ENCODE results near the gene TSNAXIP1.

The TSNAXIP1 gene

DNA sequence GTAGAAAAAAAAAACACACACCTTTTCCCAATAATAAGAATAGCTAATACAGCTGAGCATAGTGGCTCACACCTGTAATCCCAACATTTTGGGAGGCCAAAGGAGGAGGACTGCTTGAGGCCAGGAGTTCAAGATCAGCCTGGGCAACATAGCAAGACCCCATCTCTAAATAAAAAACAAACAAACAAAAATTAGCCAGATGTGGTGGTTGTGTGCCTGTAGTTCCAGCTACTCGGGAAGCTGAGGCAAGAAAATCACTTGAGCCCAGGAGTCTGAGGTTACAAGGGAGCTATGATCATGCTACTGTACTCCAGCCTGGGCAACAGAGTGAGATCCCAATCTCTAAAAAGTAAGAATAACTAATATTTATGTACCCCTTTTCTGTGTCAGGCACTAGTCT, 44.8 kb upstream of the TSNAXIP1 start:
- peaks cover 27% of the 10 kb centered on the region for H3K36me3 Mint-ChIP-seq (ENCODE audit: low read depth)
- no peaks in the 10 kb centered on the region for H3K27me3 Mint-ChIP-seq (ENCODE audit: low read depth, poor library complexity)
- no peaks in the 10 kb centered on the region for H3K9me3 Mint-ChIP-seq
- DNase-seq = no peak
- no peak overlapping the region for H3K27ac Mint-ChIP-seq
- TF ChIP-seq, protein P1, sequence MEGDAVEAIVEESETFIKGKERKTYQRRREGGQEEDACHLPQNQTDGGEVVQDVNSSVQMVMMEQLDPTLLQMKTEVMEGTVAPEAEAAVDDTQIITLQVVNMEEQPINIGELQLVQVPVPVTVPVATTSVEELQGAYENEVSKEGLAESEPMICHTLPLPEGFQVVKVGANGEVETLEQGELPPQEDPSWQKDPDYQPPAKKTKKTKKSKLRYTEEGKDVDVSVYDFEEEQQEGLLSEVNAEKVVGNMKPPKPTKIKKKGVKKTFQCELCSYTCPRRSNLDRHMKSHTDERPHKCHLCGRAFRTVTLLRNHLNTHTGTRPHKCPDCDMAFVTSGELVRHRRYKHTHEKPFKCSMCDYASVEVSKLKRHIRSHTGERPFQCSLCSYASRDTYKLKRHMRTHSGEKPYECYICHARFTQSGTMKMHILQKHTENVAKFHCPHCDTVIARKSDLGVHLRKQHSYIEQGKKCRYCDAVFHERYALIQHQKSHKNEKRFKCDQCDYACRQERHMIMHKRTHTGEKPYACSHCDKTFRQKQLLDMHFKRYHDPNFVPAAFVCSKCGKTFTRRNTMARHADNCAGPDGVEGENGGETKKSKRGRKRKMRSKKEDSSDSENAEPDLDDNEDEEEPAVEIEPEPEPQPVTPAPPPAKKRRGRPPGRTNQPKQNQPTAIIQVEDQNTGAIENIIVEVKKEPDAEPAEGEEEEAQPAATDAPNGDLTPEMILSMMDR (IDR thresholded peaks at IDR 0.05) = no peak
- H3K4me3 Mint-ChIP-seq = no peak overlapping the region
- peaks cover 18% of the 10 kb centered on the region for H3K4me1 Mint-ChIP-seq

- peaks cover 31% of the 10 kb centered on the region for H3K36me3 Mint-ChIP-seq (ENCODE audit: low read depth)
- H3K27ac Mint-ChIP-seq = peak overlapping the region; percentile 91
- H3K4me3 Mint-ChIP-seq = no peak overlapping the region
- TF ChIP-seq, protein P1 (IDR thresholded peaks at IDR 0.05) = no peak
- H3K9me3 Mint-ChIP-seq = no peaks in the 10 kb centered on the region
- H3K27me3 Mint-ChIP-seq (ENCODE audit: low read depth, poor library complexity) = no peaks in the 10 kb centered on the region
- peaks cover 21% of the 10 kb centered on the region for H3K4me1 Mint-ChIP-seq
- DNase-seq = no peak
These were observed 44.3 kb upstream of the TSNAXIP1 start for GRCh38 chr16:67762385-67762784.

DNA sequence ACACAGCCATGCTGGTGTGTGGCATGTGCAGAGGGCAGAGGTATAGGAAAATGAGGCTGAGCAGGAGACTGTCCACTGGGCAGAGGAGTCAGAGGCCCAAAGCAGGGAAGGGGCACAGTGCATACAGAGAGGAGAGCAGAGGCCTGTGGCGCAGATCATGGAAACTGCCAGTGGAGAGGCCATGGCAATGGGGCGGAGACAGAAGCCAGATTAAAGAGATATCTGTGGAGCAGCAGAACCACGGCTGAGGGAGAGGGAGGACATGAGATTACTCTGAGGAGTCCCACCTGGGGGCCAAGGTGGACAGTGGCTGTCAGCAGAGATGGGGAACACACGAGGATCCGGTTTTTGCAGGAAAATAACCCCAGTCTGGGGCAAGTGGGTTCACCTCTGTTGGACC, 43.6 kb upstream of the TSNAXIP1 start:
- H3K4me3 Mint-ChIP-seq = no peak overlapping the region
- TF ChIP-seq, protein P1 (IDR thresholded peaks at IDR 0.05) = no peak
- no peaks in the 10 kb centered on the region for H3K9me3 Mint-ChIP-seq
- no peaks in the 10 kb centered on the region for H3K27me3 Mint-ChIP-seq (ENCODE audit: low read depth, poor library complexity)
- H3K4me1 Mint-ChIP-seq = peaks cover 21% of the 10 kb centered on the region
- peak overlapping the region; percentile 91 for H3K27ac Mint-ChIP-seq
- DNase-seq = no peak
- peaks cover 31% of the 10 kb centered on the region for H3K36me3 Mint-ChIP-seq (ENCODE audit: low read depth)

GRCh38 chr16:67764158-67764667, 42.5 kb upstream of the TSNAXIP1 start:
- peaks cover 21% of the 10 kb centered on the region for H3K4me1 Mint-ChIP-seq
- H3K36me3 Mint-ChIP-seq (ENCODE audit: low read depth) = peaks cover 34% of the 10 kb centered on the region
- no peak overlapping the region for H3K4me3 Mint-ChIP-seq

GRCh38 chr16:67766291-67766690, 40.4 kb upstream of the TSNAXIP1 start:
- no peak for DNase-seq
- Mint-ChIP-seq H3K27me3 (ENCODE audit: low read depth, poor library complexity) (no peaks in the 10 kb centered on the region), H3K4me3 (no peak overlapping the region), H3K27ac (peak overlapping the region; percentile 86), H3K9me3 (no peaks in the 10 kb centered on the region), H3K4me1 (peaks cover 32% of the 10 kb centered on the region), H3K36me3 (ENCODE audit: low read depth) (peaks cover 46% of the 10 kb centered on the region)
- TF ChIP-seq, protein P1 (IDR thresholded peaks at IDR 0.05) = no peak

More at GRCh38 chr16:67764158-67764667, 42.5 kb upstream of the TSNAXIP1 start:
- Mint-ChIP-seq H3K9me3 (no peaks in the 10 kb centered on the region), H3K27ac (peak overlapping the region; percentile 90), H3K27me3 (ENCODE audit: low read depth, poor library complexity) (no peaks in the 10 kb centered on the region)
- TF ChIP-seq, protein P1 (IDR thresholded peaks at IDR 0.05) = no peak
- DNase-seq = no peak

DNA sequence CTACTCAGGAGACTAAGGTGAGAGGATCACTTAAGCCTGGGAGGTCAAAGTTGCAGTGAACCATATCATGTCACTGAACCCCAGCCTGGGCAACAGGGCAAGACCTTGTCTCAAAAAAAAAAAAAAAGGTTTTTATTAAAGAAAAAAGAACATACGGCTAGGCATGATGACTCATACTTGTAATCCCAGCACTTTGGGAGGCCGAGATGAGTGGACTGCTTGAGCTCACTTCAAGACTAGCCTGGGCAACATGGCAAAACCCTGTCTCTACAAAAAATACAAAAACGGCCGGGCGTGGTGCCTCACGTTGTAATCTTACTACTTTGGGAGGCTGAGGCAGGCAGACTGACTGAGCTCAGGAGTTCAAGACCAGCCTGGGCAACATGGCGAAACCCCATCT, 38.7 kb upstream of the TSNAXIP1 start:
- Mint-ChIP-seq H3K36me3 (ENCODE audit: low read depth) (peaks cover 56% of the 10 kb centered on the region), H3K27ac (no peak overlapping the region), H3K9me3 (no peaks in the 10 kb centered on the region), H3K4me3 (no peak overlapping the region), H3K4me1 (peaks cover 43% of the 10 kb centered on the region), H3K27me3 (ENCODE audit: low read depth, poor library complexity) (no peaks in the 10 kb centered on the region)
- DNase-seq = no peak
- TF ChIP-seq, protein P1 (IDR thresholded peaks at IDR 0.05) = no peak
